NCI-H1105 (cell line): ENCODE data around the gene KIF3C.
"Not testable (repeated sequence)": the region's sequence is repeated elsewhere in the genome, so short reads cannot be mapped to it uniquely, and the experiment has no call there.

Experiments
- DNase-seq: peaks from one replicate; lab custom pipeline; 2025; lab: John Stamatoyannopoulos, UW

KIF3C gene

GRCh38 chr2:25915944-25916772 lies 66.1 kb downstream of the KIF3C start:
- DNase-seq, result not testable (repeated sequence)

GRCh38 chr2:25915411-25915810 lies 66.9 kb downstream of the KIF3C start:
- not testable (repeated sequence) for DNase-seq

- not testable (repeated sequence) for DNase-seq
These were observed 68.7 kb downstream of the KIF3C start for GRCh38 chr2:25913696-25913973.

GRCh38 chr2:25912851-25913695 lies 69.2 kb downstream of the KIF3C start:
- no peak for DNase-seq

GRCh38 chr2:25909574-25909973 lies 72.7 kb downstream of the KIF3C start:
- DNase-seq, result not testable (repeated sequence)

- DNase-seq, result no peak
These were observed 77.2 kb downstream of the KIF3C start for GRCh38 chr2:25905126-25905525.

GRCh38 chr2:25903216-25903776 lies 79.0 kb downstream of the KIF3C start:
- no peak for DNase-seq

GRCh38 chr2:25899404-25899970 lies 82.8 kb downstream of the KIF3C start:
- no peak for DNase-seq

- DNase-seq, result no peak
These were observed 84.8 kb downstream of the KIF3C start for GRCh38 chr2:25897506-25897905.

GRCh38 chr2:25896308-25896707 lies 86.0 kb downstream of the KIF3C start:
- DNase-seq, result not testable (repeated sequence)

GRCh38 chr2:25895610-25896009 lies 86.7 kb downstream of the KIF3C start:
- no peak for DNase-seq

GRCh38 chr2:25895018-25895417 lies 87.3 kb downstream of the KIF3C start:
- no peak for DNase-seq

- no peak for DNase-seq
These were observed 88.0 kb downstream of the KIF3C start for GRCh38 chr2:25894135-25894830.

GRCh38 chr2:25891672-25892071 lies 90.6 kb downstream of the KIF3C start:
- no peak for DNase-seq

- no peak for DNase-seq
These were observed 94.6 kb downstream of the KIF3C start for GRCh38 chr2:25887624-25888242.

GRCh38 chr2:25885933-25886332 lies 96.4 kb downstream of the KIF3C start:
- no peak for DNase-seq

GRCh38 chr2:25881764-25882163 lies 100.5 kb downstream of the KIF3C start:
- no peak for DNase-seq

GRCh38 chr2:25879133-25879730 lies 103.1 kb downstream of the KIF3C start:
- DNase-seq, result no peak

GRCh38 chr2:25878361-25879132 lies 103.8 kb downstream of the KIF3C start, which contains the start of gene ASXL2:
Gene ASXL2 (minus strand): TSS chr2:25878487. CDS start chr2:25878222, 265 bp downstream.
- peak; percentile 96 for DNase-seq
